Parathyroid adenoma (tissue), 2 donors: ENCODE measurements around the gene COL20A1.

Experiments
- H2AFZ ChIP-seq: fragments of 300-600 bp; sonication (generic); one replicate; pipeline ENCODE4 v1.7.0; 2017; ENCODE audit warnings: antibody characterized with exemption, mild to moderate bottlenecking
- H3K27ac ChIP-seq: fragments of 300-600 bp; sonication (generic); one replicate; pipeline ENCODE4 v1.7.0; 2017
- H3K27me3 ChIP-seq: fragments of 300-600 bp; sonication (generic); one replicate; pipeline ENCODE4 v1.7.0; 2017; ENCODE audit warnings: low read length; ENCODE audit not compliant: control insufficient read depth, insufficient read depth
- H3K36me3 ChIP-seq: fragments of 300-600 bp; sonication (generic); one replicate; pipeline ENCODE4 v1.7.0; 2017; ENCODE audit warnings: low read length; ENCODE audit not compliant: control insufficient read depth, insufficient read depth
- H3K4me1 ChIP-seq: fragments of 300-600 bp; sonication (generic); one replicate; pipeline ENCODE4 v1.7.0; 2017; ENCODE audit warnings: control low read depth
- H3K4me2 ChIP-seq: fragments of 300-600 bp; sonication (generic); one replicate; pipeline ENCODE4 v1.7.0; 2017; ENCODE audit warnings: low read length
- H3K4me3 ChIP-seq: fragments of 300-600 bp; sonication (generic); one replicate; pipeline ENCODE4 v1.7.0; 2017; ENCODE audit warnings: low read depth, low read length
- H3K79me2 ChIP-seq: fragments of 300-600 bp; sonication (generic); one replicate; pipeline ENCODE4 v1.7.0; 2017; ENCODE audit warnings: control low read depth
- H3K9ac ChIP-seq: fragments of 300-600 bp; sonication (generic); one replicate; pipeline ENCODE4 v1.7.0; 2017; ENCODE audit warnings: mild to moderate bottlenecking
- H3K9me3 ChIP-seq: fragments of 300-600 bp; sonication (generic); one replicate; pipeline ENCODE4 v1.7.0; 2017; ENCODE audit warnings: low read length; ENCODE audit not compliant: control insufficient read depth
- CTCF ChIP-seq: fragments of 300-600 bp; sonication (generic); IDR thresholded peaks from one replicate; pipeline ENCODE4 v1.7.0; 2017; ENCODE audit warnings: antibody characterized with exemption, mild to moderate bottlenecking
- donor health status: primary hyperparathyroidism.

Gene COL20A1

GRCh38 chr20:63381781-63382431, 88.9 kb downstream of the COL20A1 start:
- Histone ChIP-seq H3K27me3 (peaks cover 3% of the 10 kb centered on the region), H3K9me3 (peaks cover 5% of the 10 kb centered on the region), H3K4me1 (peaks cover 8% of the 10 kb centered on the region), H3K79me2 (no peaks in the 10 kb centered on the region), H3K4me2 (no peak overlapping the region), H2AFZ (peak overlapping the region; percentile 51), H3K27ac (no peak overlapping the region), H3K36me3 (no peaks in the 10 kb centered on the region), H3K9ac (no peak overlapping the region), H3K4me3 (no peak overlapping the region)
- TF ChIP-seq CTCF = peak; percentile 99

- peaks cover 4% of the 10 kb centered on the region for H3K4me1 ChIP-seq
- no peaks in the 10 kb centered on the region for H3K27me3 ChIP-seq
- H3K9ac ChIP-seq = no peak overlapping the region
- no peak for TF ChIP-seq CTCF
- H3K27ac ChIP-seq = no peak overlapping the region
- no peak overlapping the region for H2AFZ ChIP-seq
- peaks cover 5% of the 10 kb centered on the region for H3K9me3 ChIP-seq
- H3K36me3 ChIP-seq = no peaks in the 10 kb centered on the region
- no peak overlapping the region for H3K4me3 ChIP-seq
- H3K4me2 ChIP-seq = no peak overlapping the region
- H3K79me2 ChIP-seq = no peaks in the 10 kb centered on the region
Observed at GRCh38 chr20:63382551-63383300, 89.7 kb downstream of the COL20A1 start.

GRCh38 chr20:63383556-63383955, 90.6 kb downstream of the COL20A1 start:
- H3K27ac ChIP-seq = no peak overlapping the region
- no peaks in the 10 kb centered on the region for H3K27me3 ChIP-seq
- no peak overlapping the region for H2AFZ ChIP-seq
- H3K9me3 ChIP-seq = peaks cover 5% of the 10 kb centered on the region
- no peak overlapping the region for H3K9ac ChIP-seq
- peaks cover 4% of the 10 kb centered on the region for H3K4me1 ChIP-seq
- no peaks in the 10 kb centered on the region for H3K36me3 ChIP-seq
- H3K4me2 ChIP-seq = no peak overlapping the region
- no peak for TF ChIP-seq CTCF
- H3K4me3 ChIP-seq = no peak overlapping the region
- H3K79me2 ChIP-seq = no peaks in the 10 kb centered on the region

GRCh38 chr20:63384336-63384735, 91.3 kb downstream of the COL20A1 start:
- TF ChIP-seq CTCF = no peak
- Histone ChIP-seq H3K27ac (no peak overlapping the region), H3K9me3 (peaks cover 5% of the 10 kb centered on the region), H3K27me3 (no peaks in the 10 kb centered on the region), H3K9ac (no peak overlapping the region), H3K4me1 (peaks cover 4% of the 10 kb centered on the region), H3K79me2 (no peaks in the 10 kb centered on the region), H3K4me2 (no peak overlapping the region), H2AFZ (no peak overlapping the region), H3K36me3 (no peaks in the 10 kb centered on the region), H3K4me3 (no peak overlapping the region)
